H9 (cell line): ENCODE measurements around the gene ESRRB. TPM values are rescaled to one million over a fixed set of nuclear protein-coding genes. Genes with fewer than 3 reads are reported as not detected.
A peak's percentile ranks its signal among the peaks of the same experiment; 100 is the strongest.

Experiments used
- DNase-seq: peaks from one replicate; pipeline ENCODE4 v3.0.0-alpha.2; 2017
- H2AFZ ChIP-seq: one replicate; pipeline ENCODE4 v1.6.1; 2013; ENCODE audit warnings: mild to moderate bottlenecking, low read length, control low read depth, moderate library complexity
- H2AK5ac ChIP-seq: 2 replicates; pipeline ENCODE4 v1.6.1; 2013; ENCODE audit warnings: low read length, control low read depth, mixed read lengths; ENCODE audit not compliant: insufficient read length
- H2BK120ac ChIP-seq: one replicate; pipeline ENCODE4 v1.6.1; 2013; ENCODE audit warnings: low read depth, mild to moderate bottlenecking, low read length, control low read depth, inconsistent platforms; ENCODE audit not compliant: poor library complexity, severe bottlenecking
- H2BK12ac ChIP-seq: 2 replicates; pipeline ENCODE4 v1.6.1; 2013; ENCODE audit warnings: low read length, control low read depth, mixed read lengths, low read depth; ENCODE audit not compliant: insufficient read length
- H2BK15ac ChIP-seq: 2 replicates; pipeline ENCODE4 v1.6.1; 2013; ENCODE audit warnings: low read depth, low read length, control low read depth
- H2BK20ac ChIP-seq: one replicate; pipeline ENCODE4 v1.6.1; 2013; ENCODE audit warnings: low read depth, mild to moderate bottlenecking, low read length, control low read depth, inconsistent platforms; ENCODE audit not compliant: poor library complexity, severe bottlenecking
- H2BK5ac ChIP-seq: 2 replicates; pipeline ENCODE4 v1.6.1; 2013; ENCODE audit warnings: low read length, control low read depth, mixed read lengths; ENCODE audit not compliant: insufficient read length
- H3K14ac ChIP-seq: 2 replicates; pipeline ENCODE4 v1.6.1; 2013; ENCODE audit warnings: low read length, control low read depth; ENCODE audit not compliant: insufficient read depth
- H3K18ac ChIP-seq: 2 replicates; pipeline ENCODE4 v1.6.1; 2013; ENCODE audit warnings: low read depth, mild to moderate bottlenecking, mixed read lengths, low read length, control low read depth; ENCODE audit not compliant: insufficient read length
- H3K23ac ChIP-seq: 2 replicates; pipeline ENCODE4 v1.6.1; 2013; ENCODE audit warnings: low read length, control low read depth, mixed read lengths, low read depth; ENCODE audit not compliant: insufficient read length
- H3K23me2 ChIP-seq: 2 replicates; pipeline ENCODE4 v1.6.1; 2013; ENCODE audit warnings: low read depth, mild to moderate bottlenecking, mixed read lengths, low read length, control low read depth; ENCODE audit not compliant: insufficient read length, poor library complexity, severe bottlenecking
- H3K27ac ChIP-seq: 2 replicates; pipeline ENCODE4 v1.5.1; 2013; ENCODE audit warnings: low read length, control low read depth, mixed read lengths, low read depth; ENCODE audit not compliant: insufficient read length
- H3K27me3 ChIP-seq: 2 replicates; pipeline ENCODE4 v1.6.1; 2013; ENCODE audit warnings: low read length, control low read depth, inconsistent platforms; ENCODE audit not compliant: insufficient read depth
- H3K4ac ChIP-seq: 2 replicates; pipeline ENCODE4 v1.6.1; 2013; ENCODE audit warnings: low read depth, mild to moderate bottlenecking, control low read depth, inconsistent platforms, low read length, moderate library complexity
- H3K4me1 ChIP-seq: 2 replicates; pipeline ENCODE4 v1.6.1; 2013; ENCODE audit warnings: low read length, control low read depth, inconsistent platforms; ENCODE audit not compliant: insufficient read depth
- H3K4me2 ChIP-seq: 2 replicates; pipeline ENCODE4 v1.6.1; 2013; ENCODE audit warnings: low read length, control low read depth, mixed read lengths; ENCODE audit not compliant: insufficient read length, insufficient read depth
- H3K56ac ChIP-seq: 2 replicates; pipeline ENCODE4 v1.6.1; 2013; ENCODE audit warnings: low read depth, mild to moderate bottlenecking, mixed read lengths, low read length, control low read depth; ENCODE audit not compliant: insufficient read length
- H3K79me1 ChIP-seq: 2 replicates; pipeline ENCODE4 v1.6.1; 2013; ENCODE audit warnings: low read depth, mild to moderate bottlenecking, moderate library complexity, low read length, control low read depth, inconsistent platforms; ENCODE audit not compliant: insufficient read depth, poor library complexity, severe bottlenecking
- H3K79me2 ChIP-seq: 2 replicates; pipeline ENCODE4 v1.6.1; 2013; ENCODE audit warnings: low read length, control low read depth, inconsistent platforms; ENCODE audit not compliant: insufficient read depth
- H3K9ac ChIP-seq: 2 replicates; pipeline ENCODE4 v1.6.1; 2013; ENCODE audit warnings: low read length, control low read depth, mixed read lengths; ENCODE audit not compliant: insufficient read length; ENCODE audit errors: extremely low read depth
- H3K9me3 ChIP-seq: one replicate; pipeline ENCODE4 v1.6.1; 2013; ENCODE audit warnings: low read depth, low read length, inconsistent platforms; ENCODE audit not compliant: control insufficient read depth
- H3T11ph ChIP-seq: one replicate; pipeline ENCODE4 v1.6.1; 2013; ENCODE audit warnings: mild to moderate bottlenecking, low read length, control low read depth, inconsistent platforms
- H4K20me1 ChIP-seq: one replicate; pipeline ENCODE4 v1.6.1; 2013; ENCODE audit not compliant: control insufficient read depth, insufficient read length, insufficient read depth
- H4K5ac ChIP-seq: 2 replicates; pipeline ENCODE4 v1.6.1; 2013; ENCODE audit warnings: low read depth, mild to moderate bottlenecking, mixed read lengths, low read length, control low read depth; ENCODE audit not compliant: insufficient read length
- H4K8ac ChIP-seq: replicated peaks from 2 replicates; pipeline ENCODE4 v1.6.1; 2013; ENCODE audit warnings: low read length, control low read depth, mixed read lengths, low read depth; ENCODE audit not compliant: insufficient read length
- H4K91ac ChIP-seq: 2 replicates; pipeline ENCODE4 v1.6.1; 2013; ENCODE audit warnings: low read depth, mild to moderate bottlenecking, moderate library complexity, mixed read lengths, low read length, control low read depth; ENCODE audit not compliant: insufficient read length
- H3K27ac Mint-ChIP-seq, 3 experiments: 2 replicates in 2 of 3; 3 replicates in 1 of 3; pipeline ENCODE4 v1.8.0; 2020 to 2021; ENCODE audit warnings: mixed read lengths in 3 of 3, mild to moderate bottlenecking in 1 of 3, moderate library complexity in 1 of 3
- H3K27me3 Mint-ChIP-seq: 2 replicates; pipeline ENCODE4 v1.8.0; 2021; ENCODE audit warnings: low read depth, mild to moderate bottlenecking, moderate library complexity, mixed read lengths
- H3K36me3 Mint-ChIP-seq, 3 experiments: 2 replicates in 2 of 3; 3 replicates in 1 of 3; pipeline ENCODE4 v1.8.0; 2020 to 2021; ENCODE audit warnings: low read depth in 3 of 3, mixed read lengths in 3 of 3; ENCODE audit not compliant: insufficient read depth in 1 of 3
- H3K4me1 Mint-ChIP-seq, 2 experiments: 2 replicates each; pipeline ENCODE4 v1.8.0; 2020; ENCODE audit warnings: mixed read lengths in 2 of 2
- H3K4me3 Mint-ChIP-seq, 2 experiments: 2 replicates in 1 of 2; 3 replicates in 1 of 2; pipeline ENCODE4 v1.8.0; 2020 to 2021; ENCODE audit warnings: mild to moderate bottlenecking in 2 of 2, mixed read lengths in 2 of 2, moderate library complexity in 1 of 2
- H3K9me3 Mint-ChIP-seq, 2 experiments: 2 replicates in 1 of 2; 3 replicates in 1 of 2; pipeline ENCODE4 v1.8.0; 2020; ENCODE audit warnings: mild to moderate bottlenecking in 2 of 2, mixed read lengths in 2 of 2, moderate library complexity in 1 of 2
- CTCF ChIP-seq: fragments of 200-600 bp; sonication (generic); conservative IDR thresholded peaks from 3 replicates; pipeline ENCODE4 v1.8.0; 2021; ENCODE audit warnings: antibody characterized with exemption, mild to moderate bottlenecking
- WGBS: extraction: QIAGEN DNeasy Blood & Tissue Kit; methylation state at CpG from one replicate; pipeline ENCODE4 v1.1.7; 2013; ENCODE audit warnings: missing lambda C conversion rate, low lambda C conversion rate, mixed read lengths; ENCODE audit not compliant: insufficient read length; ENCODE audit errors: extremely low coverage; 5-methylcytosine and 5-hydroxymethylcytosine counted together
- total RNA-seq: library from RNA; stranded (reverse); gene quantifications from 2 replicates; pipeline ENCODE4 v1.2.1, GENCODE V29; 2021

ESRRB gene
- total RNA-seq, 1 experiment from 2014 or later: 0.11 TPM

GRCh38 chr14:76330411-76331327 lies 45.3 kb upstream of the ESRRB start:
- Histone ChIP-seq H2BK15ac (no peak overlapping the region), H3K23ac (no peak overlapping the region), H3K9ac (no peak overlapping the region), H3K18ac (no peak overlapping the region), H3K56ac (no peak overlapping the region), H4K20me1 (no peaks in the 10 kb centered on the region), H3K27me3 (no peaks in the 10 kb centered on the region; the same call in 1 of the 2 replicates), H2AK5ac (no peak overlapping the region), H3K23me2 (no peaks in the 10 kb centered on the region), H3T11ph (no peak overlapping the region), H4K8ac (no peak overlapping the region), H3K79me2 (no peaks in the 10 kb centered on the region), H2BK5ac (no peak overlapping the region), H4K5ac (no peak overlapping the region), H4K91ac (no peak overlapping the region), H3K4ac (no peak overlapping the region), H3K4me1 (peaks cover 7% of the 10 kb centered on the region; the same call in 1 of the 2 replicates), H2BK12ac (no peak overlapping the region), H3K14ac (no peak overlapping the region), H2BK20ac (no peak overlapping the region), H3K79me1 (no peaks in the 10 kb centered on the region), H2AFZ (no peak overlapping the region), H3K4me2 (no peak overlapping the region), H3K27ac (no peak overlapping the region), H3K9me3 (no peaks in the 10 kb centered on the region), H2BK120ac (no peak overlapping the region)
- Mint-ChIP-seq H3K9me3 (no peaks in the 10 kb centered on the region), H3K27me3 (peaks cover 49% of the 10 kb centered on the region), H3K4me3 (peak overlapping the region; percentile 25 to 41; a peak in 3 of 5 replicates), H3K4me1 (peaks cover 27 to 35% of the 10 kb centered on the region in 2 experiments), H3K27ac (no peak overlapping the region; a peak in 1 of 7 replicates), H3K36me3 (no peaks in the 10 kb centered on the region)
- no peak for DNase-seq
- no CpG with 5 or more reads among the region's 17 CpGs for WGBS
- no peak; the same call in 2 of the 3 replicates for TF ChIP-seq CTCF
